K562 (cell line): ENCODE results near the gene VASH1. TPM values are rescaled to one million over a fixed set of nuclear protein-coding genes. Genes with fewer than 3 reads are reported as not detected.

Experiments used
- ILF3 ChIP-seq: fragments of 450-650 bp; IDR thresholded peaks from 2 replicates; pipeline ENCODE4 v1.6.1; 2018; ENCODE audit warnings: antibody characterized with exemption, mild to moderate bottlenecking, moderate library complexity, borderline replicate concordance
- PBX2 ChIP-seq, 2 experiments: IDR thresholded peaks in 1 of 2; conservative IDR thresholded peaks in 1 of 2; 2 replicates each; pipeline ENCODE4 v1.6.1; 2016; ENCODE audit warnings: low read depth in 2 of 2, mild to moderate bottlenecking in 1 of 2, missing compliant biosample characterization in 1 of 2, missing genetic modification characterization in 1 of 2, moderate library complexity in 1 of 2
- POLR2AphosphoS2 ChIP-seq: IDR thresholded peaks from 2 replicates; pipeline ENCODE4 v1.6.1; 2012; ENCODE audit warnings: low read length, improper control_type of control experiment
- PTTG1 ChIP-seq: fragments of 450-650 bp; IDR thresholded peaks from 2 replicates; pipeline ENCODE4 v1.6.1; 2016; ENCODE audit warnings: low read depth, mild to moderate bottlenecking, missing genetic modification characterization, missing compliant biosample characterization
- ZHX1 ChIP-seq: fragments of 150-350 bp; conservative IDR thresholded peaks from 2 replicates; pipeline ENCODE4 v1.6.1; 2014; ENCODE audit warnings: low read length
- polyA plus RNA-seq, 8 experiments: library from polyadenylated mRNA; depleted of rRNA in 4 of 8; stranded (reverse) in 5 of 8; unstranded in 3 of 8; fragments of >200 nt; fragmentation: Nextera tagmentation in 2 of 8; fragmentation: Illumina TruSeq in 1 of 8; extraction: Ambion mirVana in 2 of 8; extraction: Trizol in 1 of 8; gene quantifications; 2 replicates each; pipeline versions ENCODE4 v1.2.1 to v1.2.3, GENCODE V29; 2011 to 2014; ENCODE audit warnings: inconsistent platforms in 1 of 8, missing spikeins in 1 of 8
- total RNA-seq, 7 experiments: library from RNA; depleted of rRNA in 6 of 7; stranded (reverse); fragments of >200 nt in 6 of 7; fragmentation: Illumina TruSeq in 2 of 7; extraction: Trizol in 2 of 7; gene quantifications; 2 replicates each; pipeline versions ENCODE4 v1.2.1 to v1.2.3, GENCODE V29; 2011 to 2021; ENCODE audit warnings: low replicate concordance in 1 of 7

The VASH1 gene
- total and polyA plus RNA-seq, 9 of the 15 experiments (the other 6 are each of a cell fraction or from before 2014, with no cell fraction given): 0.01 to 0.43 (median 0.13) TPM; not detected in 1

- TF ChIP-seq ILF3 (no peak), ZHX1 (no peak), POLR2AphosphoS2 (no peak), PBX2 (CRISPR knock-in tag; IDR thresholded peaks at IDR 0.05; ENCODE audit: low read depth) (no peak), PBX2 (tag; conservative IDR thresholded peaks at IDR 0.05; ENCODE audit: low read depth) (no peak), PTTG1 (no peak)
These were observed 15.4 kb downstream of the VASH1 start (continued) for GRCh38 chr14:76776428-76777251.
